GM18909 (cell line): ENCODE data around the gene MORF4L2.
"Not testable (repeated sequence)": the region's sequence is repeated elsewhere in the genome, so short reads cannot be mapped to it uniquely, and the experiment has no call there.

ENCODE experiments used
- ATAC-seq: cut with Tn5 transposase; IDR thresholded peaks from one replicate; pipeline ENCODE4 v1.9.1; 2021; ENCODE audit warnings: mild to moderate bottlenecking; ENCODE audit not compliant: unreplicated experiment, poor library complexity

Gene MORF4L2

DNA sequence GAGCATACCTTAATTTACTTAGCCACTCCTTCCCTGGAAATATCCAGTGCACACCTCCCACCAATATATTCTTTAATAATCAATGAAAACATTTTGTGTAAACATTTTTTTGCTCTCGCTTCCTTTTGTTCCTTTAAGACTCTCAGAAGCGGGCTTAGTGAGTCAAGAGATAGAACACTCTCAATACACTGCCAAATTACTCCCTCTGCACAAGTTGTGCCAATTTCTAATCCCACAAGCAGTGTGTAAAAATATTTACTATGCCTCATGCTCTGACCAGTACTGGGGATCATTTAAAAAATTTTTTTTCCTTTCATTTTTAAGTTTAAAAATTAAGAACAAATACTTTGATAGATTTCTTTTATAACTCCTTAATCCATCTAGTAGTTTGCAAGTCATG, 5.1 kb downstream of the MORF4L2 start:
- ATAC-seq = no peak

DNA sequence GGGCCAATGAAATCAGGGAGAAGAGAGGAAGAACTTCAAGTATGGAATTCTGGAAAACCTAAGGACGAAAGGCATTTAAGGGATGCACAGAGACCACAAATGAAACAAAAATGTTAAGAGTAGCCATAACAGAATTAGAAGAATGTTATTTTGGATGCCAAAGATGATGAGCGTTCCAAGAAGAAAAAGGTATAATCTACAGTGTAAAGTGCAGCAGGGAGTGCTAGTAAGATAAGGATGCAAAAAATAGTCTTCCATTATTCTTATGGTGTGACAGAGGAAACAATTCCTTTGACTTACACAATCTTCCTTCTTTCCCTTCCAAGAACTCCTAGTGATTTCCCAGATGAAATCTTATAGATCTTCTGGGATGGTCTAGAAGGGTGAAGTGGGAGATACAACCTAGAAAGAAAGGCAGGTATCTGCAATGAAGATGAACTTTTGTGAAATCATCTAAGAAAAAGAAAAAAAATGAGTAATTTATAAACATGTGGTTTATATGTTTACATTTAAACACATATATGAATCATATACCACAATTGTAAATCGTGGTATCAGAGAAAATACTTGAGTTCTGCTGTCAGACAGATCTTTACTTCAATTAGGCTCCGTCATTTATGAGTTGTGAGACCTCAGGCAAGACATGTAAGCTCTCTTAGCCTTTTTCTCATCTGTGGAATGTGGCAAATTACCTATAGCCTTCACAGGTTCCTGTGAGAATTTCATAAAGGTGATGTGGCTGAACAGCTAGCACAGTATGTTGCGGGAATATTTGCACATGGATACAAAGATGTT, 8.1 kb downstream of the MORF4L2 start:
- no peak for ATAC-seq

DNA sequence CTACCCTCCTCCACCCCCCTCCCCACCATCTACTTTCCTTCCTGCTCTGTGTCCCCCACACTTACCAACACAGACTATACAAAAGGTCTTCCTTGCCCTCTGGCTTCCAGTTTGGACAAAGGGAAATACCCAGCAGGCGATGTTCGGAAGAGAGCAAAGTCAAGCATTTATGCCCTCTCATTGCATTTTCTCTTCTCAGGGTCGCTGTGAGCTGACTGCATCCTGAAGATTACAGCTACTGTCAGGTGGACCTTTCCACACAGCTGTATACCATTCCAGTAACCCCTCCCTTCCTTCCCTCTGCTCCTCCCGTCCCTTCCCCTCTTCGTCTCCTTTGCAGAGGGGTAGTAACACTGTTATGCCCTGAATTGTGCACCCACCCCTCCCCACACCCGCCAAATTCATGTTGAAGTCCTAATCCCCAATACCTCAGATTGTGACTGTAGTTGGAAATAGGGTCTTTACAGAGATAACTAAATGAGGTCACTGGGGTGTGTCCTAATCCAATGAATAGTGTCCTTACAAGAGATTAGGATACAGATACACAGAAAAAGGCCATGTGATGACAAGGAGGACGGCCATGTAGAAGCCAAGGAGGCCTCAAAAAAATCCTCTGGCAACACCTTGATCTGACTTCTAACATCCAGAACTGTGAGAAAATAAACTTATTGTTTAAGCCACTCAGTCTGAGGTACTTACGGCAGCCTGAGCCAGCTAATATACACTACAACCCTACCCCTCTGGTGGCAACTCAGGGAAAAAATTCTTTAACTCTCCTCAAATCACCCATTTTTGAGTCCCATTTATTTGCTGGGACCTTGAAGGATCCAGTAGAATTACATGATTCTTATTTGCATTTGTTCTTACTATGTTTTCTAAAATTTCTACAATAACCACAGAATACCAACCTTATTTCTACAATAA, 11.7 kb downstream of the MORF4L2 start:
- ATAC-seq = no peak

DNA sequence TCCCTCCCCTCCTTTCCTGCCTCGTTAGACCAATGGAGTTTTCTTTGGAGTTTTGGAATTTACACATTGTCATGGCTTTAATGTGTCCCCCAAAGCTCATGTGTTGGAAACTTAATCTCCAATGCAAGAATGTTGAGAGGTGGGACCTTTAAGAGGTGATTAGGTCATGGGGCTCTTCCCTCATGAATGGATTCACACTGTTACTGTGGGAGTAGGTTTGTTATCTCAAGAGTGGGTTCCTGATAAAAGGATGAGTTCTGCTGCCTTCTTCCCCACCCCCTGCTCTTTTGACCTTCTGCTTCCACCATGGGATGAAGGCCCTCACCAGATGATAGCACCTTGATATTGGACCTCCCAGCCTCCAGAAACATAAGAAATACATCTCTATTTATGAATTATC, 16.8 kb downstream of the MORF4L2 start:
- no peak for ATAC-seq

DNA sequence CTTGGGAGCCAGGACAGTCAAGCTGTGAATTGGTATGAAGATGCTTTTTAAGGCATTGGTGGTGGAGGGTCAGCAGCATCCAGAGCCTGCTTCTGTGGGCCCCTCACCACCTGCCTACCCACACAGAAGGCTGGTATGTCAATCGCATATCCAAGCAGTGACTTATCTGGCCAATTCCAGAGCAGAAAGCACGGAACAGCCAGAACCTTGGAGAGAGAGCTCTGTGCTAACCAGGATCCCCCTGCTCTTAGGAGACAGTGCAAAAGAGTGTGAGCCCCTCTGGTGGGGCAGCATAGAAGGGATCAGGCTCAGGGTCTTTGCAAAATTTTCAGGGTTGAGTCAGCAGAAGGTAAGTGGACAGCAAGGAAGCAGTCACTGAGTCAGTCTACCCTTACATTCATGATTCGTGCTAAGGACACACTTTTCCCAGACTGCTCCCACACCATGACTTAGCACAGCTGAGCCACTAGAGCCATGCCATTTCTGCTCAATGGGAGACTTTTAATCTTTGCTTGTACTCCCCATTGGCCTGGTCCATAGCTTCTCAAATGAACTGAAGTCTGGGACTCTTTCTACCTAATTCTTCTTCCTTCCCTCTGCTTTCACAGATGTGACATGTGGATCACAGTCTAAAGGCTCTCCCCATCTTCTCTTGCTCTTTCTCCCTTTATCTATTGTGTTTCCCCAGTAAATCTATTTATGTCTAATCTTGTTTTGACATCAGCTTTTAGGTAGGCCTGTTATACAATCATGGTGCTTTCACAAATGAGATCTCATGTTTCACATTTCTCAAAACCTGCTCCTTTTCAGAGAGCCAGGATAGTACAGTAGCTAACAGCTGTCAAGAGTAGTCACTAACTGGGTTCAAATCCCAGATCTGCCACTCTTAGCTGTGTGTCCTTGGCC, 20.0 kb downstream of the MORF4L2 start:
- no peak for ATAC-seq

DNA sequence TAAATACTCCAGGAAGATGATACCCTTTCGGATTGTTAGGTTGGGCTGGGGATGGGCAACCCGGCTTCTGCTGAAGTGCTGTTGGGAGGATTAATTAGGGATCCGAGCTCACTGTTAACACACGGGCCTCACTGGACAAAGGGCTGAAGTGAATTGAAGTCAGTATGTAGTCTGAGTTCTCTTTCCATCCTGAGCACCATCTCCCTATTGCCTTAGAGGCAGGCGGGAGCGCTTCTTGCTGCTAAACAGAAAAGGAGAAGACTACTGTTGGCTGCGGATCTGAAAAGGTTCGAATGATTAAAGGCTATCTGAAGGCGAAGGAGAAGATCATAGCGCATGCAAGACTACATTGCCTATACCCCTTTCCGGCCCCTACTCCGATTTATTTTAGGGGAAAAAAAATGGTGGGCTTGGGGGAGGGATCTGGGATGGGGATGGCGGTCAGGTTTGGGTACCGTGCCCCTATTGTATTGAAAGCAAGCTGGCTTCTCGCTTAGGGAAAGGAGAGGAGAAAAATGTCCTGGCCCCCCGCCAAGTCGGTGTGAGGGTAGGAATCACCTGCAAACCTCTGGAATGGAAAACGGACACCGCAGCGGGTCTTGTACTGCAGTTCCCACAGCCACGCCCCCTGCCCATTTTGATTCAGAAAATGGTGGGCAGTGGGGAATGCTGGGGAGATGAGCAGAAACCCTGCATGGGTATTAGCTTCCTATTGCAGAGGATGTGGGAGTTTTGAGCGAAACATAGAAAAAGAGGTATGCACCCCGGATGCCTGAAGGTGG, 22.3 kb downstream of the MORF4L2 start:
- no peak for ATAC-seq

DNA sequence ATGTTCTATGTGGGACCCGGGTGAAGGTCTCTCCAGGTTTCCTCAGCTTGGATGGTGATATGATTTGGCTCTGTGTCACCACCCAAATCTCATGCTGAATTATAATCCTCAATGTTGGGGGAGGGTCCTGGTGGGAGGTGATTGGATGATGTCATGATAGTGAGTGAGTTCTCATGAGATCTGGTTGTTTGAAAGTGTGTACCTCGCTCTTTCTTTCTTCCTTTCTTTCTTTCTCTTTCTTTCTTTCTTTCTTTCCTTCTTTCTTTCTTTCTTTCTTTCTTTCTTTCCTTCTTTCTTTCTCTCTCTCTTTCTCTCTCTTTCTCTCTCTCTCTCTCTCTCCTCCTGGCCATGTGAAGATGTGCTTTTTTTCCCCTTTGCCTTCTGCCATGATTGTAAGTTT, 27.0 kb downstream of the MORF4L2 start:
- not testable (repeated sequence) for ATAC-seq

DNA sequence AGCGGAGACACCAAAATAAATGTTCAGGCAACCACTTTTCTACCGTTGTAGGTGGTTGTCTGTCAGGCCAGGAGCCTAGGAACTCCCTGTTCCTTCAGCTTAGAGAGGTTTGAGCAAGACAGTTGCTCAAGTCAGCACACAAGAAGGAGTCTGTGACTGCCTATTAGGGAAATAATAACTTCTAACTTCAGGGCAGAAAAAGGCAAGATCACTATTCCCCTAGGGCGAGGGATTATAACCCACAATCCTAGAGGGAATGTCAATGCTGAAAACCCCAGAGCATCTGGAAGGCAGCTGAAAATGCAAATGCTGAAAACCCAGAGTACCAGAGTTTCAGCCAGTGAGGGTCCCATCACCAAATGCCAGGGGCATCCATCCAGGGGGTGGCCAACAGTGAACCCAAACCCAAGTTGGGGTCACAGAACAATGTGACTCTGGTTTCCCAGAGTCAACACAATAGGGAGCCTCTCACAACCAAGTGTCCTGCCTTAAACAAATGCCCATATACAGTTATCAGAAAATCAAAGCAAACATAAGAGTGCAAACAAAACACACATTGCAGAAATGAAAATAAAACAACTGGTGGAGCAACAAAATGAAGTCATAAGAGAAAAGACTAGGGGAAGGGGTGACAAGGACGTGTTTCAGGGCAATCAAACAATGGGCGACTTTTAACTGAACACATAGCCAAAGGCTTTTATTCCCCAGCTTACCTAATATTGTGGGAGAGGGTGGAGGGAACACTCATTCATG, 27.6 kb downstream of the MORF4L2 start:
- ATAC-seq = no peak

DNA sequence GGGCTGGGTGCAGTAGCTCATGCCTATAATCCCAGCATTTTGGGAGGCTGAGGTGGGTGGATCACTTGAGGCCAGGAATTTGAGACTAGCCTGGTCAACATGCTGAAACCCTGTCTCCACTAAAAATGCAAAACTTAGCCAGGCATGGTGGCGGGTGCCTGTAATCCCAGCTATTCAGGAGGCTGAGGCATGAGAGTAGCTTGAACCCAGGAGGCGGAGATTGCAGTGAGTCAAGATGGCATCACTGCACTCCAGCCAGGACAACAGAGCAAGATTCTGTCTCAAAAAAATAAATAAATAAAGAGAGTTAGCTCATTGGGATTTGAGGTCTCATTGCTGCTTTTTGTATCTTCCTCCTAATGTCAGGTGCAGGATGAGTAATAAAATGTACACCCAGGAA, 29.4 kb downstream of the MORF4L2 start:
- ATAC-seq = not testable (repeated sequence)

DNA sequence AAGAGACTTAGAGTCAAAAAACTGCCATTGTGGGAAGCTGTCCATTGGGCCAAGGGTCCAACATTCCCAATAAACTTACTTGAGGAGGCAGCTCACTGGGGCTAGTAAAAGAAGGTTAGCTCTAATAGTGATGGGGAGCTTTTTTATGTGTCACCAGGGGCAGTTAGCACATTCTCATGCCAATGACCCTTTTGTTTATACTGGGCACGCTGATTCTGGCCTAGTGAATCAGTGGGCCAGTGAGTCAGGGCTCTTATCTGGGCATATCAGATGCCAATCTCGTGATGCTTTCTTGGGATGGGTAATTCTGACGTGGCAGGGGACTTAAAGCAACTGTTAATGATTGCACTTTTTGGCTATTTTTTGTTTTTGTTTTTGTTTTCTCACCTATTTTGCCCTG, 29.9 kb downstream of the MORF4L2 start:
- no peak for ATAC-seq

DNA sequence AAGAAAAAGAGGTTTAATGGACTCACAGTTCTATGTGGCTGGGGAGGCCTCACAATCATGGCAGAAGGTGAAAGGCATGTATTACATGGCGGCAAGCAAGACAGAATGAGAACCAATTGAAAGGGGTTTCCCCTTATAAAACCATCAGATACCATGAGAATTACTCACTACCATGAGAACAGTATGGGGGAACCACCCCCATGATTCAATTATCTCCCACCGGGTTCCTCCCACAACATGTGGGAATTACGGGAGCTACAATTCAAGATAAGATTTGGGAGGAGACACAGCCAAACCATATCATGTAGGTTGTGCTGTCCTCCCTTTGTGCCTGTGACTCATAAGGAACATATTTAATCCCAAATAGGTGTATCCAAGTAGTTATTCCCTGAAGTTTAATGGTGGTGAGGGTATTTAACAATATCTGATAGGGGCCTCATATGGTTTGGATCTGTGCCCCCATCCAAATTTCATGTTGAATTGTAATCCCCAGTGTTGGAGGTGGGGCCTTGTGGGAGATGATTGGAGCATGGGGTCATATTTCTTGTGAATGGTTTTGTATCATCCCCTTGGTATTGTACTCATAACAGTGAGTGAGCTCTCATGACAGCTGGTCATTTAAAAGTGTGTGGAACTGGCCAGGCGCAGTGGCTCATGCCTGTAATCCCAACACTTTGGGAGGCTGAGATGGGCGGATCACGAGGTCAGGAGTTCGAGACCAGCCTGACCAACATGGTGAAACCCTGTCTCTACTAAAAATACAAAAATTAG, 31.1 kb downstream of the MORF4L2 start:
- ATAC-seq = not testable (repeated sequence)

DNA sequence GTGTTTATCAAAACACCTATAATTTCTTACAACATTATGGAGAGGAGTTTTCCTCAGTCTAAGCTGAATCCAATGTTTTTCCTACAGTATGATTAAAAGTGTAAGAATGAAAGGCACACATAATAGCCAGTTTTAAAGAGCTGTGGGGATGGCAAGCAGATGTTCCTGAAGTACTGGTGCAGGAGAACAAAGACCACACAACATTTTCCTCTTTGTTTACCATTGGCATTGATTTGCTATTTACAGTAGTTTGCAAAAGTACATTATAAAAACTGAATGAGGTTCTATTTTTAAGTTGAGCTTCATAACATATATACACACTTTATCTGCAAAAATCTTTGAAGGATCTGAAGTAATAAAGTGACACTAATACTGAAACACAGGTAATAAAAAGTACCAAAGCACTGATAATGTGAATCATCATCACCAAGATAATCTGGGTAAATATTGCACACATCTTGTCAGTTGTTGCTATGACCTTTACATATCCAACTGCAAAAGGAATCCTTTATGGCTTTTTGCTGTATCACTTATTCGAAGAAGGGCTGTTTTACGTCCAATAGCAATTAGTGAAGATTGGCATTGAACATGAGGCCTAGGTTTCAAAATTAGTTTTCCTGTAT, 35.2 kb downstream of the MORF4L2 start:
- ATAC-seq = no peak

DNA sequence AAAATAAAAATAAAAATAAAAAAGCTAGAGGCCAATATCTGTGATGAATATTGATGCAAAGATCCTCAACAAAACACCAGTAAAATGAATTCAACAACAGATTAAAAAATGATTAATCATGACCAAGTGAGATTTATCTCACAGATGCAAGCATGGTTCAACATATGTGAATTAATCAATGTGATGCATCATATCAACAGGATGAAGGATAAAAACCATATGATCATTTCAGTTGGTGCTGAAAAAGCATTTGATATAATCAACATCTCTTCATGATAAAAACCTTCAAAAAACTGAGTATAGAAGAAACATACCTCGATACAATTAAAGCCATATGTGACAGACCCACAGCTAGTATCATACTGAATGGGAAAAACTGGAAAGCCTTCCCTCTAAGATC, 38.9 kb downstream of the MORF4L2 start:
- ATAC-seq = no peak

DNA sequence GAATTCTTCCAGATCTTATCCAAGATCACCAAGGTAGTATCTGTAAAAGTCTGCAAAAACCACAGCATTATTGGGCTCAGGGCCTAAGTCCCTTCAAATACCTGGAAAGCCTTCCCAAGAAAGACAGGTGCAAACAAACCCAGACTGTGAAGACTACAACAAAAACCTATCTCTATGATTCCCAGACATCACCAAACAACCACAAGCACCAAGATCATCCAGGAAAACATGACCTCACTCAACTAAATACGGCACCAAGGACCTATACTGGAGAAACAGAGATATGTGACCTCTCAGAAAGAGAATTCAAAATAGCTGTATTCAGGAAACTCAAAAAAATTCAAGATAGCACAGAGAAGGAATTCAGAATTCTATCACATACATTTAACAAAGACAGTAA, 42.4 kb downstream of the MORF4L2 start:
- no peak for ATAC-seq

DNA sequence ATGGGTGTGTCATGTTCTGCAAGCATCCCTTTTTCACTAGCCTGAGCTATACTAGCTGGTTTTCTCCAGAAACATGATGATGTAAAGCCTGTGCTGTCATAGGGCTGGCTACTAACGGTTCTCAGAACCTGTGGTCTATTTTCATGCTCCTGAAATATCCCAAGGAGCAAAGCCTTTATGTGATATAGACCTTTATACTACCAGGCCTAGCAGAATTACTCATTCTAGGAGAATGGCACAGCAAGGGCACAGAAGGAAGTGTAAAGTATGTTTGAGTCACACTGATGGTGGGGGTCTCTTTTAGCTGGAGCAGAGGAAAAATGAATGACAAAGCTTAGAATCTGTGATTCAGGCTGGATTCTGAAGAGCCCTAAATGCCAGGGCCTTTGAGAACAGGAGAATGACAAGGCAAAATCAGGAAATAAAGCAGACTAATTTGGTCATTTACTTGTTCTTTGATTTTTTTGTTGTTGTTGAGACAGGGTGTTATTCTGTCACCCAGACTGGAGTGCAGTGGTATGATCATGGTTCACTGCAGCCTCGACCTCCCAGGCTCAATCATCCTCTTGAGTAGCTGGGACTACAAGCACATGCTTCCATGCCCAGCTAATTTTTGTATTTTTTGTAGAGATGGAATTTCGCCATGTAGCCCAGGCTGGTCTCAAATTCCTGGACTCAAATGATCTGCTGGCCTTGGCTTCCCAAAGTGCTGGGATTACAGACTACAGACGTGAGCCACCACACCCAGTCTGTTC, 45.9 kb downstream of the MORF4L2 start:
- ATAC-seq = no peak

DNA sequence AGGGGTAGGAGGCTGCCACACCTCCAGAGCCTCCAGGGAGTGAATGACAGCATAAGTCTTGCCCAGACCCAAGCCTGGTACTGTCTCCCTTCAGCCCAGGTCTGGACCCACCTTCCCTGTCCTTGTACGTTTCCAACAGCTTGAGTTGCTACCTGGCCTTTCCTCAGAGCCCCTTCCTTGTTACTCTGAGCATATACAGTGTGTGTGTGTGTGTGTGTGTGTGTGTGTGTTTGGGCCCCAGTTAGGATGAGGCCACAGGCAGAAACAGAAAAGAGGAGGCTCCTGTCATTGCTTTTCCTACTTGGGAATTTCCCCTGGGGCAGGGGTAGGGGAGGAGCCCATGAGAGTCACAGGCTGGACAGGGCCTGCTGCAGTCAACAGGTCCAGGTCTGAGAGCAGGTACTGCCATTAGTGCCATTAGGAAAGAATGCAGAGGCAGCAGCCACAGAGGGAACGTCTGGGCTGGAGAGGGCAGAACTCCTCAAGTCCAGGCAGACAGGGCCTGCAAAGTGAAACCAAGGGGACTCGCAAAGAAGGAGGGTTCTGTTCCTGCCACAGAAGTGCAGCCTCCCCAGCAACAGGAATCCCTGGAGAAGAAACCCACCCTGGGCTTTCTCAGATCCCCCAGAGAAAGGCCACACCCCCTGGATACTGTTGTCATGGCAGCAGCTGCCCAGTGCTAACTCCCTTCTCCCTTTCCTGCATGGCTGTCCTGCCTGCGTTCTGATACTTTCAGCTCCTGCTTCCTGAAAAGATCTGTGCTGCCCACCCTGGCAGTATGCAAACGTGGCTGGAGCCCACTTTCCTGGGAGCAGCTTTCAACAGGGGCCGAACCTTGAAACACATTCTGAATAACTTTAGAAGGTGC, 47.8 kb downstream of the MORF4L2 start:
- ATAC-seq = not testable (repeated sequence)
